ENCODE measurements around the gene IL18RAP.

IL18RAP gene

DNA sequence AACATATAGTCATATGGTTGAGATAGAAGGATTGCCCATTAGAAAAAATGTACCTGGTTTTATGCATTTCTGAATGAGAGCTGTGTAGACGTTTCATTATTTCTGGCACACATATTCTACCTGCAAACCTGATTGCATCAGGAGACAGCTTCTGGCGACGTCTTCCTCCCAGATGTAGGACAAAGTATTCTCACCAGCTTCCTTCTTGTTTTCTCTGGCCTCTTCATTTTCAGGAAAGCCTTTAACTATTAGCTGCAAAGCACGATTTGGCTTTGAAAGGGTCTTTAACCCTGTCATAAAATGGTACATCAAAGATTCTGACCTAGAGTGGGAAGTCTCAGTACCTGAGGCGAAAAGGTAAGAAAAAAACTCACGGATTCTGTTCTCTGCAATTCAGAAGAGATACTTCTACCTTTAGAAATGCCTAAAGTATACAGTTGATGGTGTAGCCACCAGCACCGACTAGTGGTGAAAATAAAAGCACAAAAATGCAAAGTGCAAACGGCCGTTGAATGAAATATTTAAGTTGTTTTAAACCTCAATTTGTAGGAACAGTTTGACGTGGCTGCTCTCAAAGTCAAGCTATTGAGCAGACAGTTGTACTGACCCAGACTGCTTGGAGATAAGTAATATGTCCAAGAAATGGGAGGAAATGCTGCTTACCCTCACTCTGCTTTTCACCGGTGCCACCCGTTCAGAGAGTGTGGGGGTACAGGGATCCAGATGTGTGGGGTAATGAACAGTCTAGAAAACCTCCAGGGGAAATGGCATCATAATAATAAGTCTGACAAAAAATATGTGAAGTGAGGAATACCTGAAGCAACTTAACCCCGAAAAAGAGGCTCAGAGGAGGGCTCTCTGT, 20.2 kb downstream of the IL18RAP start:
- TF ChIP-seq NFIC (IDR thresholded peaks at IDR 0.05), result no peak
- TF ChIP-seq, protein P1, sequence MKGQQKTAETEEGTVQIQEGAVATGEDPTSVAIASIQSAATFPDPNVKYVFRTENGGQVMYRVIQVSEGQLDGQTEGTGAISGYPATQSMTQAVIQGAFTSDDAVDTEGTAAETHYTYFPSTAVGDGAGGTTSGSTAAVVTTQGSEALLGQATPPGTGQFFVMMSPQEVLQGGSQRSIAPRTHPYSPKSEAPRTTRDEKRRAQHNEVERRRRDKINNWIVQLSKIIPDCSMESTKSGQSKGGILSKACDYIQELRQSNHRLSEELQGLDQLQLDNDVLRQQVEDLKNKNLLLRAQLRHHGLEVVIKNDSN (IDR thresholded peaks at IDR 0.05), result no peak
- TF ChIP-seq, protein P2, sequence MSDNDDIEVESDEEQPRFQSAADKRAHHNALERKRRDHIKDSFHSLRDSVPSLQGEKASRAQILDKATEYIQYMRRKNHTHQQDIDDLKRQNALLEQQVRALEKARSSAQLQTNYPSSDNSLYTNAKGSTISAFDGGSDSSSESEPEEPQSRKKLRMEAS (IDR thresholded peaks at IDR 0.05), result no peak
- no peak for TF ChIP-seq CREB1 (IDR thresholded peaks at IDR 0.05; ENCODE audit: low read depth)
- no peak for TF ChIP-seq EP300 (IDR thresholded peaks at IDR 0.05; ENCODE audit: borderline replicate concordance)
- TF ChIP-seq EGR1 (IDR thresholded peaks at IDR 0.05), result no peak
- TF ChIP-seq YY1 (IDR thresholded peaks at IDR 0.05; ENCODE audit: low read depth), result no peak
- TF ChIP-seq ZBTB7A (IDR thresholded peaks at IDR 0.05; ENCODE audit: low read depth), result no peak
- TF ChIP-seq CEBPB (IDR thresholded peaks at IDR 0.05), result no peak
- peak; percentile 74 for TF ChIP-seq RAD21 (IDR thresholded peaks at IDR 0.05; ENCODE audit: low read depth)
- no peak for TF ChIP-seq TCF12 (IDR thresholded peaks at IDR 0.05; ENCODE audit: low read depth)
- TF ChIP-seq TEAD4 (IDR thresholded peaks at IDR 0.05), result 0 out of 2 replicates have a peak, but pooled peaks have one; percentile 32

DNA sequence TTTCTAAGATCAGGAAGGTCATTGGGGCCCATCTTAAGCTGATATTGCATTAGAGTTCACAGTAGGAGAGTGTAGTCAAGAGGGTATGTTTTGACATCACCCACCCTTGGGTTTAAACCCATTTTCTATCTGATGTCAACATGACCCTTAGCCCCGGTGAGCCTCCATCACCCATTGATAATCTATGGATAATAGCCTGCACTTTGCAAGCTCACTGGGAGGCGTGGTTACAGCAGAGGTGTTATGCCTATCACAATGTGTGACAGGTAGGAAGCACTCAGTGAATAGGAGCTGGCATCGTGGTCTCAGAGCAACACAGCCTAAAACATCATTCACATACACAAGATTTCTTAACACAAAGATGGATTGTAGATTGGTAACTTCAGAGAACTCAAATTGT, 21.3 kb downstream of the IL18RAP start:
- TF ChIP-seq TCF12 (IDR thresholded peaks at IDR 0.05; ENCODE audit: low read depth) (no peak), TEAD4 (IDR thresholded peaks at IDR 0.05) (no peak), EGR1 (IDR thresholded peaks at IDR 0.05) (no peak), CEBPB (IDR thresholded peaks at IDR 0.05) (no peak), RAD21 (IDR thresholded peaks at IDR 0.05; ENCODE audit: low read depth) (no peak), EP300 (IDR thresholded peaks at IDR 0.05; ENCODE audit: borderline replicate concordance) (no peak), ZBTB7A (IDR thresholded peaks at IDR 0.05; ENCODE audit: low read depth) (no peak), YY1 (IDR thresholded peaks at IDR 0.05; ENCODE audit: low read depth) (no peak), NFIC (IDR thresholded peaks at IDR 0.05) (no peak), TAF1 (IDR thresholded peaks at IDR 0.05; ENCODE audit: low read depth) (no peak), CREB1 (IDR thresholded peaks at IDR 0.05; ENCODE audit: low read depth) (no peak), FOXM1 (IDR thresholded peaks at IDR 0.05; ENCODE audit: borderline replicate concordance, low read depth) (no peak)
- TF ChIP-seq, protein P2 (IDR thresholded peaks at IDR 0.05), result no peak
- TF ChIP-seq, protein P1 (IDR thresholded peaks at IDR 0.05), result no peak
- TF ChIP-seq, protein P3, sequence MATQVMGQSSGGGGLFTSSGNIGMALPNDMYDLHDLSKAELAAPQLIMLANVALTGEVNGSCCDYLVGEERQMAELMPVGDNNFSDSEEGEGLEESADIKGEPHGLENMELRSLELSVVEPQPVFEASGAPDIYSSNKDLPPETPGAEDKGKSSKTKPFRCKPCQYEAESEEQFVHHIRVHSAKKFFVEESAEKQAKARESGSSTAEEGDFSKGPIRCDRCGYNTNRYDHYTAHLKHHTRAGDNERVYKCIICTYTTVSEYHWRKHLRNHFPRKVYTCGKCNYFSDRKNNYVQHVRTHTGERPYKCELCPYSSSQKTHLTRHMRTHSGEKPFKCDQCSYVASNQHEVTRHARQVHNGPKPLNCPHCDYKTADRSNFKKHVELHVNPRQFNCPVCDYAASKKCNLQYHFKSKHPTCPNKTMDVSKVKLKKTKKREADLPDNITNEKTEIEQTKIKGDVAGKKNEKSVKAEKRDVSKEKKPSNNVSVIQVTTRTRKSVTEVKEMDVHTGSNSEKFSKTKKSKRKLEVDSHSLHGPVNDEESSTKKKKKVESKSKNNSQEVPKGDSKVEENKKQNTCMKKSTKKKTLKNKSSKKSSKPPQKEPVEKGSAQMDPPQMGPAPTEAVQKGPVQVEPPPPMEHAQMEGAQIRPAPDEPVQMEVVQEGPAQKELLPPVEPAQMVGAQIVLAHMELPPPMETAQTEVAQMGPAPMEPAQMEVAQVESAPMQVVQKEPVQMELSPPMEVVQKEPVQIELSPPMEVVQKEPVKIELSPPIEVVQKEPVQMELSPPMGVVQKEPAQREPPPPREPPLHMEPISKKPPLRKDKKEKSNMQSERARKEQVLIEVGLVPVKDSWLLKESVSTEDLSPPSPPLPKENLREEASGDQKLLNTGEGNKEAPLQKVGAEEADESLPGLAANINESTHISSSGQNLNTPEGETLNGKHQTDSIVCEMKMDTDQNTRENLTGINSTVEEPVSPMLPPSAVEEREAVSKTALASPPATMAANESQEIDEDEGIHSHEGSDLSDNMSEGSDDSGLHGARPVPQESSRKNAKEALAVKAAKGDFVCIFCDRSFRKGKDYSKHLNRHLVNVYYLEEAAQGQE (IDR thresholded peaks at IDR 0.05; ENCODE audit: low read depth), result no peak

DNA sequence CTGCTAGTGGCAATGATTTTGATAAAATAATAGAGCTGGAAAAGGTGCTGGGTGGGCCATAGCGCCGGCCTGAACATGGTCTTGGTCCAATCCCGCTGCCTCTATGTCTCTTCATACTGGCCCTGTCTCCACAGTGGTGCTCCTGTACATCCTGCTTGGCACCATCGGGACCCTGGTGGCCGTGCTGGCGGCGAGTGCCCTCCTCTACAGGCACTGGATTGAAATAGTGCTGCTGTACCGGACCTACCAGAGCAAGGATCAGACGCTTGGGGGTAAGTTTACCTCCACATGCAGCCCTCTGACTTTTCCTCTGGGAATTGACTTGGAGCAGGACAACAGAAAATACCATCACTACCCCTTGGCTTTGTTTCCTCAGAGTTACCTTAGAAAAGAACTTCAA, 24.0 kb downstream of the IL18RAP start:
- TF ChIP-seq CREB1 (IDR thresholded peaks at IDR 0.05; ENCODE audit: low read depth) (no peak), RAD21 (IDR thresholded peaks at IDR 0.05; ENCODE audit: low read depth) (no peak), CEBPB (IDR thresholded peaks at IDR 0.05) (no peak), TAF1 (IDR thresholded peaks at IDR 0.05; ENCODE audit: low read depth) (no peak)

DNA sequence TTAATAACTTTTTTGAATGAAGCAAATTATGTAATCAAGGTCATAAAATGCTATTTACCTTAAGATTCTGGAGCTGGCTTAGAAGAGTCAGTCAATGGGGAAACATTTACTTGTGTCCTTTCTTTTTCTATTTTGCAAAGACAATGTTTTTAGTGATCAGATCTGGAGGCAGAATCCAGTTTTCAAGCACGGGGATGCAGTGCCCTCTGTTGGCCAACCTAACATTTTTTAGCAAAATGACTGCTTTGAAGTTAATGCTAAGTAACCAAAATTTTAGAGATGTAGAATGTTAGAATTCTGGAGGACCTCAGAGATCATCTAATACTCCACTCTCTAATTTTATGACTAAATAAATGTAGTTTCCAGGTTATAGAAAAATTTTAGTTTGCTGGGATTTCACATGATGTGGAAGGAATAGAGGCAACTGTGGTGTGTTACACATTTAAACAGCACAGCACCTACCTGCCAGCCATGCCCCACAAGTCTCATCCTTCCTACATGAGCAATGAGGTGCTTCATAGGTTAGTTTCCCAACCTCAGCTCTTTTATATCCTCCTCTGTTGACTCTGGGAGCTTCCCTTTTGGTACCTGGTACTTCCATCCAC, 26.5 kb downstream of the IL18RAP start:
- no peak for TF ChIP-seq TEAD4 (IDR thresholded peaks at IDR 0.05)
- TF ChIP-seq CEBPB (IDR thresholded peaks at IDR 0.05), result no peak
- TF ChIP-seq, protein P1 (IDR thresholded peaks at IDR 0.05), result no peak
- TF ChIP-seq TCF12 (IDR thresholded peaks at IDR 0.05; ENCODE audit: low read depth), result no peak
- TF ChIP-seq RAD21 (IDR thresholded peaks at IDR 0.05; ENCODE audit: low read depth), result peak; percentile 82
- TF ChIP-seq EGR1 (IDR thresholded peaks at IDR 0.05), result no peak

DNA sequence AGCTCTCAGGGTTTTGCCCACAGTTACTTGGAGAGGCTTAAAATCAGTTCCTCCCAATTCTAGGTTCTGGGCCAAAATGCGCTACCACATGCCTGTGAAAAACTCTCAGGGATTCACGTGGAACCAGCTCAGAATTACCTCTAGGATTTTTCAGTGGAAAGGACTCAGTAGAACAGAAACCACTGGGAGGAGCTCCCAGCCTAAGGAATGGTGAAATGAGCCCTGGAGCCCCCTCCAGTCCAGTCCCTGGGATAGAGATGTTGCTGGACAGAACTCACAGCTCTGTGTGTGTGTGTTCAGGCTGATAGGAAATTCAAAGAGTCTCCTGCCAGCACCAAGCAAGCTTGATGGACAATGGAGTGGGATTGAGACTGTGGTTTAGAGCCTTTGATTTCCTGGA, 29.0 kb downstream of the IL18RAP start:
- TF ChIP-seq, protein P2 (IDR thresholded peaks at IDR 0.05), result no peak
- TF ChIP-seq YY1 (IDR thresholded peaks at IDR 0.05; ENCODE audit: low read depth), result no peak
- no peak for TF ChIP-seq TCF12 (IDR thresholded peaks at IDR 0.05; ENCODE audit: low read depth)
- no peak for TF ChIP-seq TEAD4 (IDR thresholded peaks at IDR 0.05)
- no peak for TF ChIP-seq EGR1 (IDR thresholded peaks at IDR 0.05)
- no peak; the same call in 1 of the 2 replicates for TF ChIP-seq RAD21 (IDR thresholded peaks at IDR 0.05; ENCODE audit: low read depth)
- no peak for TF ChIP-seq NFIC (IDR thresholded peaks at IDR 0.05)
- TF ChIP-seq, protein P1 (IDR thresholded peaks at IDR 0.05), result no peak
- no peak for TF ChIP-seq ZBTB7A (IDR thresholded peaks at IDR 0.05; ENCODE audit: low read depth)
- TF ChIP-seq CEBPB (IDR thresholded peaks at IDR 0.05), result no peak
- TF ChIP-seq, protein P3 (IDR thresholded peaks at IDR 0.05; ENCODE audit: low read depth), result no peak
- no peak for TF ChIP-seq TAF1 (IDR thresholded peaks at IDR 0.05; ENCODE audit: low read depth)
- TF ChIP-seq FOXM1 (IDR thresholded peaks at IDR 0.05; ENCODE audit: borderline replicate concordance, low read depth), result no peak
- no peak for TF ChIP-seq EP300 (IDR thresholded peaks at IDR 0.05; ENCODE audit: borderline replicate concordance)
- no peak for TF ChIP-seq CREB1 (IDR thresholded peaks at IDR 0.05; ENCODE audit: low read depth)
